Measurements from ENCODE around the gene BDH1.

BDH1 gene

DNA sequence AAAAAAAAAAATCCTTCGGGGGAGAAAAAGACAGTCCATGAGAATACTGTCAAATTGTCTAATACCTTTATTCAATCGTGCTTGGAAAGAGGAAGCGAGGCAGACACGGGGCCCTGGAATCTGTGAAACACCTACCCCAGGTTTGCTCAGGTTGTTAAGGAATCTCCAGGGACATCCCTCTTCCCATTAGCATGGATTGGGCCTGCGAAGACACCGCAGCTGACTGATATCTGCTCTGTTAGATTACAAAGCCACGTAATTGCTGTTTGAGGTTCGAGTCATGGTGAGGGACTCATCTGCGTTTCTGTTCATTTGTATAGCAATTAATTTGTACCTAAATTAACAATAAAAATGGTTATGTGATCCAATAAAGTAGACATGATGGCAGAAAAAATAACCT is 91.0 kb downstream of the BDH1 start:
- TF ChIP-seq, protein P1, sequence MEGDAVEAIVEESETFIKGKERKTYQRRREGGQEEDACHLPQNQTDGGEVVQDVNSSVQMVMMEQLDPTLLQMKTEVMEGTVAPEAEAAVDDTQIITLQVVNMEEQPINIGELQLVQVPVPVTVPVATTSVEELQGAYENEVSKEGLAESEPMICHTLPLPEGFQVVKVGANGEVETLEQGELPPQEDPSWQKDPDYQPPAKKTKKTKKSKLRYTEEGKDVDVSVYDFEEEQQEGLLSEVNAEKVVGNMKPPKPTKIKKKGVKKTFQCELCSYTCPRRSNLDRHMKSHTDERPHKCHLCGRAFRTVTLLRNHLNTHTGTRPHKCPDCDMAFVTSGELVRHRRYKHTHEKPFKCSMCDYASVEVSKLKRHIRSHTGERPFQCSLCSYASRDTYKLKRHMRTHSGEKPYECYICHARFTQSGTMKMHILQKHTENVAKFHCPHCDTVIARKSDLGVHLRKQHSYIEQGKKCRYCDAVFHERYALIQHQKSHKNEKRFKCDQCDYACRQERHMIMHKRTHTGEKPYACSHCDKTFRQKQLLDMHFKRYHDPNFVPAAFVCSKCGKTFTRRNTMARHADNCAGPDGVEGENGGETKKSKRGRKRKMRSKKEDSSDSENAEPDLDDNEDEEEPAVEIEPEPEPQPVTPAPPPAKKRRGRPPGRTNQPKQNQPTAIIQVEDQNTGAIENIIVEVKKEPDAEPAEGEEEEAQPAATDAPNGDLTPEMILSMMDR (conservative IDR thresholded peaks at IDR 0.05; ENCODE audit: low read length), result no peak
- Histone ChIP-seq H3F3A (ENCODE audit: low read depth) (peaks cover 15% of the 10 kb centered on the region), H3K79me2 (ENCODE audit: insufficient read depth, low read length) (no peaks in the 10 kb centered on the region)

DNA sequence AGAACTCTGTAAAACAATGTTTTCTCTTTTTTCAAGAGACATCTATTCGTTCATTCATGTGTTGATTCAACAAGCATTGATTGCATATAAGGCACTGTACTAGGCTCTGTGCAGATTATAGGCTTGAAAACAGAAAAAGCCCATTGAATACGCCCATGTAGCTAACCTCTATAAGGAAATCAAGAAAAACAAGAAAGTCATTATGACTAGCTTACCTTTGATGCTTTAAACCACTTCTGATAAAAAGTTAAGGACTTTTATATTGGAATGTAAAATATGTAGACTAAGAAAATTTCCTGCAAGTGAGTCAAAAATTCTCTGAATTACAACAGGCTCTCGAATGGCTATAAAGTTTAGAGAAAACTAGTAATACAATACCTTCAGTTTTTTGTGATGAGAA is 92.5 kb downstream of the BDH1 start:
- Histone ChIP-seq H3K9me2 (replicated peaks; ENCODE audit: low read depth, low read length) (no peaks in the 10 kb centered on the region), H3K4me3 (ENCODE audit: low read length, poor library complexity, severe bottlenecking) (no peak overlapping the region), H3K27me3 (ENCODE audit: insufficient read depth, low read length, poor library complexity, severe bottlenecking) (no peaks in the 10 kb centered on the region), H3K36me3 (ENCODE audit: insufficient read depth, low read length) (no peaks in the 10 kb centered on the region), H3F3A (ENCODE audit: low read depth) (peaks cover 15% of the 10 kb centered on the region), H2AFZ (ENCODE audit: low read length) (no peak overlapping the region), H3K4me2 (ENCODE audit: low read depth, low read length, poor library complexity, severe bottlenecking) (peak overlapping the region; percentile 27), H3K4me1 (ENCODE audit: insufficient read depth, low read length, poor library complexity, severe bottlenecking) (peaks cover 6% of the 10 kb centered on the region), H3K9me3 (ENCODE audit: insufficient read depth, low read depth, low read length) (no peaks in the 10 kb centered on the region), H3K79me2 (ENCODE audit: insufficient read depth, low read length) (no peaks in the 10 kb centered on the region), H4K20me1 (ENCODE audit: insufficient read depth, low read length, poor library complexity, severe bottlenecking) (no peaks in the 10 kb centered on the region), H3K9ac (ENCODE audit: low read depth, low read length, poor library complexity, severe bottlenecking) (no peak overlapping the region)
- no peak for TF ChIP-seq EZH2phosphoT487 (IDR thresholded peaks at IDR 0.05; ENCODE audit: borderline replicate concordance)
- TF ChIP-seq, protein P1 (conservative IDR thresholded peaks at IDR 0.05; ENCODE audit: low read length), result no peak

More for the DNA sequence above, 91.0 kb downstream of the BDH1 start:
- H3K9ac ChIP-seq (ENCODE audit: low read depth, low read length, poor library complexity, severe bottlenecking), result no peak overlapping the region
- no peak overlapping the region for H2AFZ ChIP-seq (ENCODE audit: low read length)
- no peaks in the 10 kb centered on the region for H3K9me2 ChIP-seq (replicated peaks; ENCODE audit: low read depth, low read length)
- no peaks in the 10 kb centered on the region for H3K27me3 ChIP-seq (ENCODE audit: insufficient read depth, low read length, poor library complexity, severe bottlenecking)
- H3K9me3 ChIP-seq (ENCODE audit: insufficient read depth, low read depth, low read length), result no peaks in the 10 kb centered on the region
- no peaks in the 10 kb centered on the region for H4K20me1 ChIP-seq (ENCODE audit: insufficient read depth, low read length, poor library complexity, severe bottlenecking)
- no peak overlapping the region for H3K4me3 ChIP-seq (ENCODE audit: low read length, poor library complexity, severe bottlenecking)
- no peak overlapping the region for H3K4me2 ChIP-seq (ENCODE audit: low read depth, low read length, poor library complexity, severe bottlenecking)
- H3K36me3 ChIP-seq (ENCODE audit: insufficient read depth, low read length), result no peaks in the 10 kb centered on the region
- peaks cover 6% of the 10 kb centered on the region for H3K4me1 ChIP-seq (ENCODE audit: insufficient read depth, low read length, poor library complexity, severe bottlenecking)

DNA sequence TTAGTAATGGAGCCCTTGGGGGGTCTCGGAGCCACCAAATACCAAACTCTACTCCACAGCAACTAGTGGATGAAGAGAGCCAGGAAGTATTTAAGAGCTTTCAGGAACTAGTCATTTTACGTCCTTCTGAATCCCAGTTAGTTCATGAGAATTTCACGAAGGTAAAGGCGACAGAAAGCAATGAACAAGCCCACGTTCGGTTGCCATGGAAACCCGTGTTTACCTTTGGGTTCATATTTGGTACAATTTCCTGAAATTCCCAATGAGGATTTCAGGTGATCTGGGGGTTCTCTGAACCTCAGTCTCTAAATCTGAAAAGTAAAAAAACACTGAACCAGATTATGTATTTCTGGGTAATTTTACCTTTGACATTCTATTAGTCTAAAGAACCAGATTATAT is 93.0 kb downstream of the BDH1 start:
- H3K4me3 ChIP-seq (ENCODE audit: low read length, poor library complexity, severe bottlenecking), result no peak overlapping the region
- no peaks in the 10 kb centered on the region for H3K79me2 ChIP-seq (ENCODE audit: insufficient read depth, low read length)
- TF ChIP-seq, protein P1 (conservative IDR thresholded peaks at IDR 0.05; ENCODE audit: low read length), result no peak
- no peak for TF ChIP-seq EZH2phosphoT487 (IDR thresholded peaks at IDR 0.05; ENCODE audit: borderline replicate concordance)
- H3K9me3 ChIP-seq (ENCODE audit: insufficient read depth, low read depth, low read length), result no peaks in the 10 kb centered on the region
- no peaks in the 10 kb centered on the region for H4K20me1 ChIP-seq (ENCODE audit: insufficient read depth, low read length, poor library complexity, severe bottlenecking)
- no peaks in the 10 kb centered on the region for H3K9me2 ChIP-seq (replicated peaks; ENCODE audit: low read depth, low read length)
- no peaks in the 10 kb centered on the region for H3K27me3 ChIP-seq (ENCODE audit: insufficient read depth, low read length, poor library complexity, severe bottlenecking)
- H2AFZ ChIP-seq (ENCODE audit: low read length), result no peak overlapping the region
- no peak overlapping the region for H3K9ac ChIP-seq (ENCODE audit: low read depth, low read length, poor library complexity, severe bottlenecking)
- peaks cover 15% of the 10 kb centered on the region for H3F3A ChIP-seq (ENCODE audit: low read depth)
- peaks cover 6% of the 10 kb centered on the region for H3K4me1 ChIP-seq (ENCODE audit: insufficient read depth, low read length, poor library complexity, severe bottlenecking)
- H3K4me2 ChIP-seq (ENCODE audit: low read depth, low read length, poor library complexity, severe bottlenecking), result no peak overlapping the region
- no peaks in the 10 kb centered on the region for H3K36me3 ChIP-seq (ENCODE audit: insufficient read depth, low read length)
